ENCODE results near the gene POLR1A. TPM values are rescaled to one million over a fixed set of nuclear protein-coding genes. Genes with fewer than 3 reads are reported as not detected.

POLR1A gene
- total and polyA plus RNA-seq, 2 of the 8 experiments (the other 6 are each of a cell fraction or from before 2014, with no cell fraction given): 8.9 to 58.1 TPM

DNA sequence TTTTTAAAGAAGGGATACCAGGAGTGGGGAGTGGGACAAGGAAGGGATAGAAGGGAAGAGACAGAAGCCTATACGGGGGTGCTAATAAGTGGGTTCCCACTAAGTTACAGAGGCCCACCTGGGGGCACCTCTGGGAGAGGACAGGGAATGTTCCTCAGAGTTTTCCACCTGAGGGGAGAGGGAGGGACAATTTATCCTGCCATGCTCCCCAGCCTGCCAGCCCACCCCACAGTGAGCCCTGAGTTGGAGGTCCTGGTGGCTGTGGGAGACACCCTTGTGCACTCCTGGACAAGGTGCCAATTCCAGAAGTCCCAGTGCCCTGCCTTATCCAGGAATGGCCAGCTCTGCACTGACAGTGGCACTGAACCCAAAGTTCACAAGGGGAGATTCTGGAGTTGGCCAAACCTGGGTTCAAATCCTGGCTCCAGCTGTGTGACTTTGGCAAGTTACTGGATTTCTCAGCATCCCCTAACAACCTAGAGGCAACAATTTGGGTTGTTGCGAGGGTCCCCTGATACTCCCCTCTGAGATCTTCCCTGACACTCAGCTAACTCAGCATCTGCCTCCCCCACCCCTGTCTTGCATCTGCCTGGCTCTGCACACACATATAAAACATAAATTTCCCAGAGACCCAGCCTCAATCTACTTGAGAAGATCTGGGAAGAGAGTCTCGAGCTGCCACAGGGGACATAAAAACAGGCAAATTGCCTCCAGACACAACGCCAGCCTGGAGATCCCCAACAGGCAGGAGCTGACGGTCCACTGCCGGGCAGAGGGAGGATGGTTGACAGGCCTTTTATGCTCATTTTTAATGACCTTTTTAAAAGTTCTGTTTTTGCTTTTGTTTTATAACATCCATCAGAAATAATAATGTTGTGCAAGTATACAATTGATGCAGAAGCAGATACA is 118.2 kb downstream of the POLR1A start:
- Histone ChIP-seq H3K4me2 (ENCODE audit: insufficient read depth in 1 of 2, low read depth in 2 of 2, low read length in 2 of 2) (no peak overlapping the region), H4K5ac (ENCODE audit: insufficient read length, low read depth, low read length) (no peak overlapping the region), H3K79me1 (ENCODE audit: low read depth, low read length) (no peaks in the 10 kb centered on the region), H3K14ac (ENCODE audit: insufficient read length) (no peak overlapping the region), H3K23ac (ENCODE audit: insufficient read length) (no peak overlapping the region), H4K8ac (ENCODE audit: extremely low read depth, insufficient read depth, low read length) (no peak overlapping the region), H3K79me2 (ENCODE audit: control insufficient read depth in 1 of 2, insufficient read depth in 2 of 2, low read length in 2 of 2) (no peaks in the 10 kb centered on the region), H2AFZ (ENCODE audit: low read length) (no peak overlapping the region), H3K27ac (ENCODE audit: low read depth, low read length) (no peak overlapping the region), H3K9ac (replicated peaks in 1 of 4; ENCODE audit: extremely low read depth in 1 of 4, low read depth in 3 of 4, low read length in 3 of 4) (no peak overlapping the region), H2BK20ac (ENCODE audit: low read length) (no peak overlapping the region), H3K18ac (ENCODE audit: extremely low read depth, low read length) (no peak overlapping the region), H3K4me1 (replicated peaks in 1 of 4; ENCODE audit: control insufficient read depth in 3 of 4, insufficient read depth in 4 of 4, low read length in 3 of 4) (no peaks in the 10 kb centered on the region), H3K56ac (replicated peaks; ENCODE audit: insufficient read length, low read depth, low read length) (no peak overlapping the region), H2AK5ac (ENCODE audit: low read depth, low read length) (no peak overlapping the region), H2BK12ac (ENCODE audit: low read depth, low read length) (no peak overlapping the region), H3K36me3 (ENCODE audit: control insufficient read depth in 2 of 4, insufficient read depth in 4 of 4, low read length in 3 of 4) (no peaks in the 10 kb centered on the region), H3K23me2 (ENCODE audit: low read depth, low read length) (no peaks in the 10 kb centered on the region), H3K4me3 (ENCODE audit: extremely low read depth in 1 of 4, insufficient read depth in 2 of 4, low read depth in 3 of 4, low read length in 4 of 4) (no peak overlapping the region), H3K27me3 (replicated peaks in 1 of 4; ENCODE audit: control insufficient read depth in 3 of 4, extremely low read depth in 1 of 4, insufficient read depth in 3 of 4, low read length in 3 of 4) (no peaks in the 10 kb centered on the region), H2BK15ac (ENCODE audit: low read length) (no peak overlapping the region), H2BK120ac (replicated peaks; ENCODE audit: low read depth, low read length) (no peak overlapping the region), H2BK5ac (ENCODE audit: low read depth, low read length) (no peak overlapping the region), H4K20me1 (replicated peaks in 1 of 2; ENCODE audit: control insufficient read depth in 1 of 2, insufficient read depth in 2 of 2, low read length in 2 of 2) (no peaks in the 10 kb centered on the region), H3K4ac (replicated peaks; ENCODE audit: insufficient read length, low read depth, low read length) (no peak overlapping the region), H3K9me3 (ENCODE audit: insufficient read depth in 2 of 2, low read depth in 1 of 2, low read length in 1 of 2) (no peaks in the 10 kb centered on the region), H4K91ac (replicated peaks; ENCODE audit: insufficient read length, low read length) (no peak overlapping the region)
- POLR2A ChIA-PET (ENCODE audit: partially characterized antibody): no interaction called here
- DNase-seq (ENCODE audit: low read depth in 1 of 2, low spot score in 2 of 2) (no peak), FAIRE-seq (no peak)
- WGBS, 2 experiments (ENCODE audit: extremely low coverage in 1 of 2, insufficient coverage in 1 of 2, insufficient read length in 1 of 2, insufficient replicate concordance in 2 of 2, low coverage in 1 of 2, low lambda C conversion rate in 2 of 2, missing lambda C conversion rate in 1 of 2): 97% methylated on average over 6 of the region's 6 CpGs; no CpG with 5 or more reads in 1 of the 2 experiments
- CTCF ChIA-PET (ENCODE audit: partially characterized antibody): interaction anchor here (0.6 to 1.3 kb wide), 2 partner anchors 17 to 45 kb away, joined by 3 to 4 read pairs; no protein-coding TSS in a partner anchor
- TF ChIP-seq YY1 (IDR thresholded peaks at IDR 0.05; ENCODE audit: low read depth, low read length) (no peak), SUZ12 (IDR thresholded peaks at IDR 0.05; ENCODE audit: low read length) (no peak), RXRA (IDR thresholded peaks at IDR 0.05; ENCODE audit: insufficient read depth, low read depth, low read length) (no peak), BCL11A (IDR thresholded peaks at IDR 0.05; ENCODE audit: low read depth in 2 of 2, low read length in 2 of 2) (no peak), SP4 (IDR thresholded peaks at IDR 0.05; ENCODE audit: low read length) (no peak), TEAD4 (IDR thresholded peaks at IDR 0.05; ENCODE audit: low read depth, low read length) (no peak), HDAC6 (IDR thresholded peaks at IDR 0.05; ENCODE audit: low read depth, low read length) (no peak)

All from H1 (cell line).